HG03565 (cell line): Measurements from ENCODE around the gene CTSV.
"Not testable (repeated sequence)": the region's sequence is repeated elsewhere in the genome, so short reads cannot be mapped to it uniquely, and the experiment has no call there.

Experiments used
- ATAC-seq: cut with Tn5 transposase; IDR thresholded peaks from one replicate; pipeline ENCODE4 v1.9.1; 2021; ENCODE audit warnings: mild to moderate bottlenecking, moderate library complexity; ENCODE audit not compliant: unreplicated experiment

Gene CTSV

GRCh38 chr9:97045300-97045699 is 6.4 kb upstream of the CTSV start:
- ATAC-seq: no peak

- ATAC-seq: no peak
Measured at GRCh38 chr9:97041898-97042297, 3.0 kb upstream of the CTSV start.

- no peak for ATAC-seq
Measured at GRCh38 chr9:97039514-97039860, 545 bp upstream of the CTSV start.

- ATAC-seq: not testable (repeated sequence)
Measured at GRCh38 chr9:97023505-97023904, 15.4 kb downstream of the CTSV start.

- peak; percentile 70 for ATAC-seq
Measured at GRCh38 chr9:97013151-97014132, 25.5 kb downstream of the CTSV start.

GRCh38 chr9:97012617-97013016 is 26.3 kb downstream of the CTSV start:
- ATAC-seq: peak; percentile 45

- not testable (repeated sequence) for ATAC-seq
Measured at GRCh38 chr9:97002195-97002594, 36.7 kb downstream of the CTSV start.

- ATAC-seq: not testable (repeated sequence)
Measured at GRCh38 chr9:97001338-97001737, 37.6 kb downstream of the CTSV start.

- ATAC-seq: not testable (repeated sequence)
Measured at GRCh38 chr9:97000139-97000787, 38.7 kb downstream of the CTSV start.

- ATAC-seq: not testable (repeated sequence)
Measured at GRCh38 chr9:96999733-97000132, 39.2 kb downstream of the CTSV start.

- not testable (repeated sequence) for ATAC-seq
Measured at GRCh38 chr9:96997009-96997701, 41.8 kb downstream of the CTSV start.

GRCh38 chr9:96994531-96995016 is 44.4 kb downstream of the CTSV start:
- ATAC-seq: not testable (repeated sequence)

- ATAC-seq: not testable (repeated sequence)
Measured at GRCh38 chr9:96992303-96992702, 46.6 kb downstream of the CTSV start.

GRCh38 chr9:96989747-96990318 is 49.1 kb downstream of the CTSV start:
- ATAC-seq: peak; percentile 53

GRCh38 chr9:96984887-96985286 is 54.1 kb downstream of the CTSV start:
- not testable (repeated sequence) for ATAC-seq

- ATAC-seq: not testable (repeated sequence)
Measured at GRCh38 chr9:96984139-96984538, 54.8 kb downstream of the CTSV start.

- ATAC-seq: not testable (repeated sequence)
Measured at GRCh38 chr9:96983496-96984122, 55.3 kb downstream of the CTSV start.
